SK-N-SH (cell line): ENCODE measurements around the gene SH3BP4. TPM values are rescaled to one million over a fixed set of nuclear protein-coding genes. Genes with fewer than 3 reads are reported as not detected.

Experiments
- CTCF ChIA-PET: fragments of 300-600, 350-600 bp; formaldehyde crosslinking; extraction: SDS; loops from one replicate; lab custom pipeline; 2021; lab: Yijun Ruan, JAX
- POLR2A ChIA-PET: fragments of 350-600 bp; sonication (Branson Sonifier 250); formaldehyde crosslinking; extraction: SDS; loops from one replicate; lab custom pipeline; 2020; ENCODE audit warnings: antibody characterized with exemption, inconsistent platforms; lab: Yijun Ruan, JAX
- DNase-seq: peaks from one replicate; pipeline ENCODE4 v3.0.0; 2012
- H2AFZ ChIP-seq: fragments of 200-600 bp; sonication (generic); 2 replicates; pipeline ENCODE4 v1.8.1; 2016; ENCODE audit warnings: antibody characterized with exemption, mild to moderate bottlenecking, low read depth
- H3F3A ChIP-seq: fragments of 200-600 bp; sonication (generic); replicated peaks from 2 replicates; pipeline ENCODE3; 2016; ENCODE audit warnings: antibody characterized with exemption, mild to moderate bottlenecking; ENCODE audit not compliant: insufficient read depth
- H3K27ac ChIP-seq, 2 experiments: fragments of 200-500 bp in 1 of 2; fragments of 200-600 bp in 1 of 2; sonication (Bioruptor generic) in 1 of 2; sonication (generic), shearing (Covaris generic) in 1 of 2; 2 replicates each; pipeline versions ENCODE4 v1.5.1 to v1.6.1; 2014 to 2016; ENCODE audit warnings: low read depth in 2 of 2, inconsistent platforms in 1 of 2, low read length in 1 of 2, mild to moderate bottlenecking in 1 of 2, mixed read lengths in 1 of 2
- H3K27me3 ChIP-seq: fragments of 200-600 bp; sonication (generic), shearing (Covaris generic); 2 replicates; pipeline ENCODE4 v1.6.1; 2016; ENCODE audit warnings: mixed run types; ENCODE audit not compliant: insufficient read depth
- H3K36me3 ChIP-seq, 2 experiments: fragments of 200-500 bp in 1 of 2; fragments of 200-600 bp in 1 of 2; sonication (Bioruptor generic) in 1 of 2; sonication (generic) in 1 of 2; replicated peaks in 1 of 2; 2 replicates each; pipeline versions ENCODE3 to v1.5.1; 2014 to 2016; ENCODE audit warnings: low read length in 1 of 2, mild to moderate bottlenecking in 1 of 2; ENCODE audit not compliant: insufficient read depth in 2 of 2, control insufficient read depth in 1 of 2
- H3K4me1 ChIP-seq, 2 experiments: fragments of 200-500 bp in 1 of 2; fragments of 200-600 bp in 1 of 2; sonication (Bioruptor generic) in 1 of 2; sonication (generic), shearing (Covaris generic) in 1 of 2; 2 replicates each; pipeline versions ENCODE4 v1.5.1 to v1.6.1; 2014 to 2016; ENCODE audit warnings: low read depth in 1 of 2, low read length in 1 of 2, mixed run types in 1 of 2; ENCODE audit not compliant: insufficient read depth in 2 of 2, control insufficient read depth in 1 of 2
- H3K4me2 ChIP-seq: fragments of 200-600 bp; sonication (generic), shearing (Covaris generic); 2 replicates; pipeline ENCODE4 v1.6.1; 2017; ENCODE audit warnings: mixed run types
- H3K4me3 ChIP-seq, 2 experiments: fragments of 200-500 bp in 1 of 2; fragments of 200-600 bp in 1 of 2; sonication (Bioruptor generic) in 1 of 2; sonication (generic), shearing (Covaris generic) in 1 of 2; 2 replicates each; pipeline versions ENCODE4 v1.5.1 to v1.8.1; 2014 to 2016; ENCODE audit warnings: low read depth in 2 of 2, inconsistent platforms in 1 of 2, low read length in 1 of 2, mild to moderate bottlenecking in 1 of 2, mixed read lengths in 1 of 2, moderate library complexity in 1 of 2
- H3K79me2 ChIP-seq: fragments of 200-600 bp; sonication (generic); 2 replicates; pipeline ENCODE4 v1.8.1; 2017; ENCODE audit warnings: mild to moderate bottlenecking; ENCODE audit not compliant: insufficient read depth
- H3K9ac ChIP-seq: fragments of 200-600 bp; sonication (generic); 2 replicates; pipeline ENCODE4 v1.6.1; 2017; ENCODE audit warnings: mixed run types
- H3K9me2 ChIP-seq: fragments of 200-600 bp; sonication (generic); 2 replicates; pipeline ENCODE4 v1.6.1; 2017; ENCODE audit warnings: mixed run types
- H3K9me3 ChIP-seq: fragments of 200-600 bp; sonication (generic); 2 replicates; pipeline ENCODE4 v1.6.1; 2017; ENCODE audit warnings: mixed run types, mild to moderate bottlenecking, moderate library complexity
- H4K20me1 ChIP-seq: fragments of 200-600 bp; sonication (generic); 2 replicates; pipeline ENCODE4 v1.6.1; 2017; ENCODE audit warnings: mild to moderate bottlenecking, mixed run types; ENCODE audit not compliant: insufficient read depth
- FOSL2 ChIP-seq: IDR thresholded peaks from 2 replicates; pipeline ENCODE4 v1.4.0; 2012; ENCODE audit warnings: low read depth, mild to moderate bottlenecking, moderate library complexity, borderline replicate concordance
- JUND ChIP-seq: IDR thresholded peaks from 2 replicates; pipeline ENCODE4 v1.4.0; 2012
- MXI1 ChIP-seq: IDR thresholded peaks from 2 replicates; pipeline ENCODE4 v1.6.1; 2012; ENCODE audit warnings: mild to moderate bottlenecking, low read depth, low read length, improper control_type of control experiment
- TCF12 ChIP-seq: IDR thresholded peaks from 2 replicates; pipeline ENCODE4 v1.4.0; 2012
- YY1 ChIP-seq: IDR thresholded peaks from 2 replicates; pipeline ENCODE4 v1.4.0; 2012; ENCODE audit warnings: low read depth, mild to moderate bottlenecking
- WGBS: methylation state at CpG from one replicate; pipeline ENCODE4 v1.1.6; 2017; ENCODE audit warnings: low lambda C conversion rate; 5-methylcytosine and 5-hydroxymethylcytosine counted together
- polyA plus RNA-seq, 3 experiments: library from polyadenylated mRNA; depleted of rRNA; stranded (reverse); fragments of >200 nt; gene quantifications; 2 replicates each; pipeline ENCODE4 v1.2.3, GENCODE V29; 2012
- TF ChIP-seq, protein P1 (sequence below): IDR thresholded peaks from 2 replicates; pipeline ENCODE4 v1.4.0; 2012; ENCODE audit warnings: low read depth, borderline replicate concordance
- TF ChIP-seq, protein P2 (sequence below): IDR thresholded peaks from 2 replicates; pipeline ENCODE4 v1.6.1; 2012; ENCODE audit warnings: mild to moderate bottlenecking, low read depth, low read length, moderate library complexity

SH3BP4 gene
- polyA plus RNA-seq, 1 of the 3 experiments (the other 2 are of a cell fraction) = 27.7 TPM

DNA sequence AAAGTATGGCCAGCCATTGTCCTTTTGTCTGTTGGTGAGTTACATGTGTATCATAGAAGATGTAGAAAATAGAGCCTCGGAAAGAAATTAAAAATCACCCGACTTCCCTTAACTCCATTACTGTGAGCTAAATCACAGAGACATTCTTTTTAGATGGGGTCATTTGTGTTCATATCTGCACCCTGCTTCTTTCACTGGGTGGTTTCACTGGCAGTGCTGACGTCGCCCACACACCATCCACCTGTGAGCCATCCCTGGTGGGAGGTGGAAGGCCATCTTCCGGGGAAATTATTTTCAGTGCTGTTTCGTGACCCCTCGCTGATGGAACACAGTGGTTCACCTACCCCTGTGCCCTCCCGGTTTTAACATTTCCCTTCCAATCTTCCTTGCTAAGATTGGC, 21.2 kb downstream of the SH3BP4 start:
- peaks cover 21% of the 10 kb centered on the region for H3F3A ChIP-seq
- H3K9me2 ChIP-seq = no peaks in the 10 kb centered on the region
- H3K4me2 ChIP-seq = peak overlapping the region; percentile 28
- H3K79me2 ChIP-seq = peaks cover 100% of the 10 kb centered on the region
- H2AFZ ChIP-seq = no peak overlapping the region
- H3K4me1 ChIP-seq = peaks cover 33 to 49% of the 10 kb centered on the region in 2 experiments; a peak in 3 of 4 replicates
- no peak overlapping the region for H3K4me3 ChIP-seq
- POLR2A ChIA-PET = interaction anchor here (0.6 to 1.7 kb wide), 2 partner anchors 16 to 77 kb away, joined by 3 to 5 read pairs; no protein-coding TSS in a partner anchor
- no peaks in the 10 kb centered on the region for H3K27me3 ChIP-seq
- peak; percentile 12; the same call in 1 of the 2 replicates for TF ChIP-seq FOSL2
- peak; percentile 40; the same call in 1 of the 2 replicates for TF ChIP-seq TCF12
- TF ChIP-seq, protein P1, sequence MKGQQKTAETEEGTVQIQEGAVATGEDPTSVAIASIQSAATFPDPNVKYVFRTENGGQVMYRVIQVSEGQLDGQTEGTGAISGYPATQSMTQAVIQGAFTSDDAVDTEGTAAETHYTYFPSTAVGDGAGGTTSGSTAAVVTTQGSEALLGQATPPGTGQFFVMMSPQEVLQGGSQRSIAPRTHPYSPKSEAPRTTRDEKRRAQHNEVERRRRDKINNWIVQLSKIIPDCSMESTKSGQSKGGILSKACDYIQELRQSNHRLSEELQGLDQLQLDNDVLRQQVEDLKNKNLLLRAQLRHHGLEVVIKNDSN = no peak
- no peak for TF ChIP-seq MXI1
- peak; percentile 28; the same call in 1 of the 2 replicates for TF ChIP-seq JUND
- TF ChIP-seq, all 33 proteins: peak for 3
- Histone ChIP-seq H3K9ac (0 out of 2 replicates have a peak overlapping the region, but pooled peaks have one; percentile 15), H4K20me1 (peaks cover 35% of the 10 kb centered on the region), H3K27ac (peak overlapping the region in 1 of 2 experiments; percentile 63; a peak in 2 of 4 replicates), H3K36me3 (peaks cover 0 to 20% of the 10 kb centered on the region in 2 experiments), H3K9me3 (no peaks in the 10 kb centered on the region)
- CTCF ChIA-PET = interaction anchor here (0.8 kb wide), 1 partner anchor 16 kb away, joined by 3 read pairs; no protein-coding TSS in a partner anchor
- 69% methylated on average over 8 of the region's 8 CpGs for WGBS
- DNase-seq = no peak

DNA sequence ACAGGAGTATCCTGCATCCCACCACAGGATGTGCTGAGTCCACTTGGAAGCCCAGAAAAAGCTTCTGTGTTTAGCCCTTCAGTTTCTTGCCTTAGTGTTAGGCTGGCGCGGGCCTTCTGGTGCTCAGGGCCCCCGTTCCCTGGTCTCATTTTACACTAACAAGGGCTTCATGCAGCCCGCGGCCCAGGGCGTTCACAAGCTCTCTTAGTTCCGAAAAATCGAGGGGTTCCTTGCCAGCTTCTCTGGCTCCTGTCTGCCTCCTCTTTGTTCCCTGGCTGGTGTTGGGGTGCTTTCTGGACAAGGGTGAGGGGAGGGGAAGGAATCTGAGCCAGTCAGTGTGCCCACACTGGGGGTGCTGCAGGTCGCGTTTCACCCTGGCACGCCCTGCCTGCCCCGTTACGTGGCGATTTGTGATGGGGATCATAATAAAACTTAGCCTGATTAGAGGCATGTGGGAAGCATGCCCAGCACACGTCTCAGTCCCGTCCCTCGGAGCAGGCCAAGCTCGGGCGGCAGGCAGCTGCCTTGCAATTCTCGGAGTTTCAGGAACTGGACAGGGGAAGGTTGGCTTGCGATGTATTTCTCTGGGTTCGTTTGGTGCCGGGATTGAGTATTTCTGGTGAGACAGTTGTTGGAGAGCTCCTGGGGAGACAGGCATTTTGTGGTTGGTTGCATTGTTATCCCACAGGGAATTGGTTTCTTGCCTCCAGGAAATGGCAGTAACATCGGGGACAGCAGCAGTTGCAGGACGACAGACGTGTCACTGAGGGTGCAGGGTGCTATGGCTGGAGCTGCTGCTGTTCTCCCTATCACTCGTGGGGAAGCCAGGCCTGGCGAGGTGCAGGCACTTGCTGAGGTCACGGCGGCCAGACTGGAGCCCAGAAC, 22.9 kb downstream of the SH3BP4 start:
- Histone ChIP-seq H3K4me2 (no peak overlapping the region), H2AFZ (no peak overlapping the region), H3K9me3 (no peaks in the 10 kb centered on the region), H3K9ac (no peak overlapping the region), H3K4me1 (peaks cover 28 to 56% of the 10 kb centered on the region in 2 experiments; a peak in 3 of 4 replicates), H3K4me3 (no peak overlapping the region), H3K9me2 (no peaks in the 10 kb centered on the region), H3K36me3 (peaks cover 0 to 30% of the 10 kb centered on the region in 2 experiments), H3K27ac (peak overlapping the region in 1 of 2 experiments; percentile 9; a peak in 1 of 4 replicates), H3F3A (peaks cover 28% of the 10 kb centered on the region), H4K20me1 (peaks cover 18% of the 10 kb centered on the region), H3K27me3 (no peaks in the 10 kb centered on the region), H3K79me2 (peaks cover 100% of the 10 kb centered on the region)
- no peak for DNase-seq
- WGBS = 91% methylated on average over 14 of the region's 30 CpGs
- POLR2A ChIA-PET = interaction anchor here (1.7 kb wide), 1 partner anchor 75 kb away, joined by 5 read pairs; no protein-coding TSS in a partner anchor
- TF ChIP-seq, protein P2, sequence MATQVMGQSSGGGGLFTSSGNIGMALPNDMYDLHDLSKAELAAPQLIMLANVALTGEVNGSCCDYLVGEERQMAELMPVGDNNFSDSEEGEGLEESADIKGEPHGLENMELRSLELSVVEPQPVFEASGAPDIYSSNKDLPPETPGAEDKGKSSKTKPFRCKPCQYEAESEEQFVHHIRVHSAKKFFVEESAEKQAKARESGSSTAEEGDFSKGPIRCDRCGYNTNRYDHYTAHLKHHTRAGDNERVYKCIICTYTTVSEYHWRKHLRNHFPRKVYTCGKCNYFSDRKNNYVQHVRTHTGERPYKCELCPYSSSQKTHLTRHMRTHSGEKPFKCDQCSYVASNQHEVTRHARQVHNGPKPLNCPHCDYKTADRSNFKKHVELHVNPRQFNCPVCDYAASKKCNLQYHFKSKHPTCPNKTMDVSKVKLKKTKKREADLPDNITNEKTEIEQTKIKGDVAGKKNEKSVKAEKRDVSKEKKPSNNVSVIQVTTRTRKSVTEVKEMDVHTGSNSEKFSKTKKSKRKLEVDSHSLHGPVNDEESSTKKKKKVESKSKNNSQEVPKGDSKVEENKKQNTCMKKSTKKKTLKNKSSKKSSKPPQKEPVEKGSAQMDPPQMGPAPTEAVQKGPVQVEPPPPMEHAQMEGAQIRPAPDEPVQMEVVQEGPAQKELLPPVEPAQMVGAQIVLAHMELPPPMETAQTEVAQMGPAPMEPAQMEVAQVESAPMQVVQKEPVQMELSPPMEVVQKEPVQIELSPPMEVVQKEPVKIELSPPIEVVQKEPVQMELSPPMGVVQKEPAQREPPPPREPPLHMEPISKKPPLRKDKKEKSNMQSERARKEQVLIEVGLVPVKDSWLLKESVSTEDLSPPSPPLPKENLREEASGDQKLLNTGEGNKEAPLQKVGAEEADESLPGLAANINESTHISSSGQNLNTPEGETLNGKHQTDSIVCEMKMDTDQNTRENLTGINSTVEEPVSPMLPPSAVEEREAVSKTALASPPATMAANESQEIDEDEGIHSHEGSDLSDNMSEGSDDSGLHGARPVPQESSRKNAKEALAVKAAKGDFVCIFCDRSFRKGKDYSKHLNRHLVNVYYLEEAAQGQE = peak; percentile 84
- TF ChIP-seq YY1 = no peak
- CTCF ChIA-PET = interaction anchor here (0.8 to 1.9 kb wide), 2 partner anchors 142 to 697 kb away, joined by 3 to 5 read pairs; no protein-coding TSS in a partner anchor
